HG02759 (cell line): ENCODE measurements around the gene SLC22A4.
A peak's percentile ranks its signal among the peaks of the same experiment; 100 is the strongest.

Experiments used
- ATAC-seq: cut with Tn5 transposase; IDR thresholded peaks from one replicate; pipeline ENCODE4 v1.9.1; 2021; ENCODE audit warnings: mild to moderate bottlenecking, moderate library complexity; ENCODE audit not compliant: unreplicated experiment

The SLC22A4 gene

DNA sequence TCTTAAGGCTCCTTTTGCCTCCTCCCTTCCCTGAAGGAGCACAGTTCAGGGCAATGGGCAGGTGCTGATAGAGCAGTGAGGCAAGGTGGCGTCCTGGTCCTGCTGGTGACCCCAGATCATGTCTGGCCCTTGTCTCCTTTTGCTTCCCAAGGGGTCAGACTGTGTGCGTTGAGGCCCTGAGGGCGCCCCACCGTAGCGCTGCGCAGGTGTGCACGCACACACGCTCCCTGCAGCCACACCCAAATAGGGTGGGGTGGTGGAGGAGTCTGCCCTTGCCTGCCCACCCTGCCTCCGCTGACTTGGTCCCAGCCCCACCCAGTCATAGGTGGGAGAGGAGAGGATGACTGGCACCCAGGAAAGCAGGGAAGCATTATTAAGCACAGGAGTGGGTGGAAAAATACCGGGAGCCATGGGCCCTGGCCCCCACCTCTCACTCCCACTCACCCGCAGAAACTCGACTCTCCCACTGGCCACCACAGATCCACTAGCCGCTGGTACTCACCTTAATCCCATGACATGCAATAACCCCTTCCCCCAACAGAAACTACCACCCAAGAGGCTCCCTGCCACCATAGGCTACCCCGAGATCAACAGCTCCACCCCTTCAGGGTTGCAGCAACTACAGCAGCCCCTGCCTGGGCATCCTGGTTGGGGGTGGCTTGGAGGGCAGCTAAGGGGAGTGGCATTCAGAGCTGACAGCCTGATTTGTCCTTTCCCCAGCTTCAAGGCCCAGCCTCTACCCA is 20.0 kb upstream of the SLC22A4 start:
- ATAC-seq: no peak

GRCh38 chr5:132275367-132276220 is 18.6 kb upstream of the SLC22A4 start:
- ATAC-seq: no peak

- no peak for ATAC-seq
Observed at GRCh38 chr5:132277256-132277655, 16.9 kb upstream of the SLC22A4 start.

GRCh38 chr5:132277971-132278853 is 16.0 kb upstream of the SLC22A4 start:
- no peak for ATAC-seq

DNA sequence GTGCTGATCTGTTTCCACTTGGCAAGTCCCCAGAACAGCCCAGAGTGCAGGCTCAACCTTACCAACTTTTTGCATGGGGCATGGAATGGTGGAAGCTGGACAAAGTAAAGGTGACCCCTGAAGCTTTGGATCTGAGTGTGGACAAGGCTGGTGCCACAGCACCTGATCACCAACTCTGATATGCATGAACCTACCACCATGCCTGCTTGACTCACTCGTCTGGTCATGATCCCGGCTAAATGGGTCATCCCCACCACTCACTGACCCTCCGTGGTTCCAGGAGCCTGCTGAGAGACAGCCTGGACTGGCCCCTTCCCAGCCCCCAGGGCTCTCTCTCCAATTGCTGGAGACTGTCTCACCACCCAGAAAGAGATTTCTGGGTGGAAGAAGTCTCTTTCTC is 14.4 kb upstream of the SLC22A4 start:
- ATAC-seq: no peak

DNA sequence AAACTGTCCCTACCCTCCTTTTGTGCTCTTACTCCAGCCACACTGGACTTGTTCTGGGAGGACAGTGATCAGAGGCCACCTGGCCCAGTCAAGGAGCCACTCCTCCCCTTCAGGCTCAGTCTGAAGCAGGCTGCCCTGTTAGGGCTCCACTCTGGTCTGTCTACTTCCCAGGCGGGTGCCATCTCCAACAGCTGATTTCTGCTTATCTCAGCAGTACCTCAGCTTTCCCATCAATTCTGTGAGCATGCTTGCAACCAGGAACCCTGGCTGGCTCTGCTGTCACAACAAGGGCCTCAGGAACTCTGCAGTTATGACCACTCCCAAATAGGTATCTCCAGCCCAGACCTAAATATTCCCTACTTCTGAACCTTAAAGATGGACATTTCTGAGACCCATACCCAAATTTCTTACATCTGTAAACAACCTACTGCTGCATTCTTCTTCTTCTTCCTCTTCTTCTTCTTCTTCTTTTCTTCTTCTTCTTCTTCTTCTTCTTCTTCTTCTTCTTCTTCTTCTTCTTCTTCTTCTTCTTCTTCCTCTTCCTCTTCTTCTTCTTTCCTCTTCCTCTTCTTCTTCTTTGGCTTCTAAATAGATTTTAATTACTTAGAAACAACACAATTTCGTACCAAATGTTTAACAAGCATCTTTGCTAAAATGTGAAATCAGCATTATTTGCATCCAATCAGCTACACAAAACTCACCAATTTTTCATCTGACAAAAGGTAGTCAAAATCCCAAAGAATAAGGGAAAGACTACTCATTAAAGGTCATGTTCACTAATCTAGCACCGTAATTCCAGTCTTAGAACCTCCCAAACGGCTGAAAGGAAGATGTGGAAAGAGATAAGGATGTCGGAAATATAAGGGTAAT is 13.6 kb upstream of the SLC22A4 start:
- ATAC-seq: no peak

- no peak for ATAC-seq
Observed at GRCh38 chr5:132281856-132282614, 12.2 kb upstream of the SLC22A4 start.

DNA sequence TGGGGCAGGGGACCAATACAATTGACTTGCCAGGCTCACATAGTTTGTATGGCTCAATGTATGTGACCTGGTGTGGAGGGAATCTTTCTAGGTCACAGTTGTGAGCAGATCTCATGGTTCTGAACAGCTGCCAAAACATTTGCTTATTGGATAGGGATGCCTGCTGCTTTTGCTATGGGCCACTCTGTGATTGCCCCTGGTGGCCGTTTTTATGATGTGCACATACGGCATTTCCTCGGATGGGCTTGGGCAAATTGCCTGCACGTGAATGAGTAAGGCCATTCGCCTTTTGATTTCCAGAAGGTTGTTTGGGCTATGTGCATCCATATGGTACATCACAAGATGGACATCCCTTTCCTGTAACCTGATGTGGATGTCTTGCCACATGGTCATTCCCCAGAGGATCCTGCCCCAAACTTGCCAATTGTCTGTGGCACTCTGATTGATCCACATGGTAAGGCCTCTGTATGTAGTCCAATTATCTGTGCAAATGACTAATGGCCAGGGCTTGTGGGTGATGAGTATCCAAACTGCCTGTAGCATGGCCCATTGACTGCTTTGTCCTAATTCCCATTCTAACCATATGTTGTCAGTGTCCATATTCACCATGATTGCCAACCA is 10.7 kb upstream of the SLC22A4 start:
- ATAC-seq: no peak

DNA sequence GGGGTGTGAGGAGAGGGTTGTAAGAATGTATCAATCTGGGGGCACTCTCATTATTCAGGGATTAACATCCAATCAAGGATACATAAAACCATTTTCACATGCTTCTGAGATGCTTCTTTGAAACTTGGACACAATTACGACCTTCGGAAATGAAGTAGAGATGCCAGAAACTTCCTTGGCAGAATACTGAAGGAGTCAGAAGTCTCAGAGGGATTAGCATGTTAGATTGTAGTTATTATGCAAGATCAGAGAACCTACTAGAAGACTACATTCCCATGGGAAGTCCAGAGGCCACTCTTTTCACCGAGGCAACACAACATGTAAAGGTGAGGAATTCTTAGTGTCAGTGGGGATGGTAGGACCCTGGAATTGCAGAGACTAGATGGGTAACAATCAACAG is 5.1 kb upstream of the SLC22A4 start:
- ATAC-seq: no peak

- ATAC-seq: no peak
Observed at GRCh38 chr5:132291026-132291425, 3.2 kb upstream of the SLC22A4 start.

GRCh38 chr5:132293066-132293991 is 865 bp upstream of the SLC22A4 start:
- peak; percentile 44 for ATAC-seq

- ATAC-seq: peak; percentile 3
Observed at GRCh38 chr5:132294728-132295504, 722 bp downstream of the SLC22A4 start.

DNA sequence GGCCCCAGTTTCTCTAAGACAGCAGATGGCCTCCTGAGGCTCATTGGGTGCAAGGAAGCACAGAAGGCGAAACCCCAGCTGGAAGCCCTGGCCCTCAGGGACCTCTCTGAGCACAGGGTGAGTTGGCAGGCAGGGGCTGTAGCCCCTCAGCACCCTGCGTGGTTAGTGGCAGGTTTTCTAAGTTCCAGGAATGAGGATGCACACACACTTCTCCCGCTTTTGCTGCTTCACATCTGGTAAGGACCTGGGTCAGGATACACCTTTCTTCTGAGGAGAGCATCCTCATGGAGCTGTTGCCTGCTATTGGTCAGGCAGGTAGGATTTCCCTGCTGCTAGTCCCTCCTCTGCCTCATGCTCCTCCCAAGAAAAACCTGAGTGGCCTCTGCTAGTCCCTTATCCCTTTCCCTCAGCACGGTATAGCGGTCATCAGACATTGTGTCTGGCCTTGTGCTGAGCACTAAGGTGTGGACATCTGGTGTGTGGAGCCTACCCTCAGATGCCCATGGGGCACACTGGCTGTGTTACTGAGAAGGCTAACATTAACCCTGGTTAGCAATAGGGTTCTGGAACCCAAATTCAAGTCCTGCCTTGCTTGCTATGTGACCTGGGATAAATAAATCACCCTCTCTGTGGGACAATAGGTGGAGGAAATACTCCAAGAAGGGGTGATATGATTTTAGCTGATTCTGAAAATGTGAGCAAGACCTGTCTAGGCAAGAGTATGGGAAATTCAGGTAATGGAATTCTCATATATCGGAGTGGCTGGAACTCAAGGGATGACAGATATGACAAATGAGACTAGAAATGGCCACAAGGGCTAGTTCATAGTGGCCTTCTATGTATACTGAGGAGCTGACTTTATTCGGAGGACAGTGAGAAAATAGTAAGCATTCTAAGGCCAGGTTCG is 1.6 kb downstream of the SLC22A4 start:
- no peak for ATAC-seq

DNA sequence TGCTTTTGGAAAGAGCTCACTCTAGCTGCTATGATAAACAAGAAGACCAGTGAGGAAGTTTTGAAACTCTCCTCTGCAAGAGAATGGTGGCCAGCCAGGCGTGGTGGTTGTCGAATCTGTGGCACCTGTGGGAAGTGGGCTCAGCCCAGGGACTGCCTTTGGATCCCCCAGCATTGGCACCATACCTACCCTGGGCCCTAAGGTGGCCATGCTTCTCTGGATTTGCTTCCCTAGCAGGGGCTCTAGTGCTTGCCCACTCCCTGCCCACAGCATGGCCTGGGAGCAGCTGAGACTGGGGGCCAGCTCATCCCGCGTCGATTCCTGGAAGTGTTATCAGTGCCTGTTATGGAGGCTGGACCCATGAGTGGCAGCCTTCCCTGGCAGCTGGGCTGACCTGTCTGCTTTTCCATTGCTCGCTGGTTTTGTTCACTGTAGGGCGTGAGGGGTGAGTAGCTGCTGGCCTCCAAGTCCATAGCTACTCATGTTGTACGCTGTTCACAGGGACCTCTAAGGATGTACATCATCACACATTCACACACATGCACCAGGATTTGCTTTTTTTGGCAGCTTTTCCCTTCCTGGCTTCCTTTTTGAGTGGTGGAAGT is 2.3 kb downstream of the SLC22A4 start:
- no peak for ATAC-seq

DNA sequence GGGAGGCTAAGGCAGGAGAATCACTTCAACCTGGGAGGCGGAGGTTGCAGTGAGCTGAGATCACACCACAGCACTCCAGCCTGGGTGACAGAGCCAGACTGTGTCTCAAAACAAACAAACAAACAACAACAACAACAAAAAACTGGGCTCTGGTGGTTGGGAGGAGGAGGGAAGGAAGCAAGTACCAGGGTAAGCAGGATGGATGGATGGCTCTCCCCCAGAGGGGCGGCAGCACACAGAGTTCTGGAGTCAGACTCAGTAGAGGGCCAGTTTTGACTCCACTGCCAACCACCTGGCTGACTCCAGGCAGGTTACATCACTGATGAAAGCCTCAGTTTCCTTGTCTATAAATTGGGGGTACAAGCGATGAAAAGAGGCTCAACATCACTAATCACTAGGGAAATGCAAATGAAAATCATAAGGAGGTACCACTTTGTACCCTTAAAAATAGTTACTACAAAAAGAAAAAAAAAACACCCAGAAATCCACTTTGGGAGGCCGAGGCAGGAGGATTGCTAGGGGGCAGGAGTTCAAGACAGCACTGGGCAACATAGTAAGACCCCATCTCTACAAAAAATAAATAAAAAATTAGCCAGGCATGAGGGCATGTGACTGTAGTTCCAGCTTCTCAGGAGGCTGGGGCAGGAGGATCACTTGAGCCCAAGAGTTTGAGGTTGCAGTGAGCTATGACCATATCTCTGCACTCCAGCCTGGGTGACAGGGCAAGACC is 3.2 kb downstream of the SLC22A4 start:
- ATAC-seq: no peak
